SK-N-SH treated with all-trans-retinoic acid at 6 μM for 48 hours (cell line): Measurements from ENCODE around the gene WDR13.

Source experiments
- ARNTL ChIP-seq: fragments of 450-650 bp; formaldehyde crosslinking; IDR thresholded peaks from 2 replicates; pipeline ENCODE4 v1.5.0; 2020; ENCODE audit warnings: low read depth, mild to moderate bottlenecking, moderate library complexity, borderline replicate concordance
- BACH2 ChIP-seq: fragments of 250-450 bp; sonication (Bioruptor Pico); IDR thresholded peaks from 2 replicates; pipeline ENCODE4 v1.9.0; 2021; ENCODE audit warnings: mild to moderate bottlenecking, borderline replicate concordance
- CSRNP3 ChIP-seq: fragments of 250-450 bp; sonication (Bioruptor Pico); IDR thresholded peaks from 2 replicates; pipeline ENCODE4 v1.5.1; 2021; ENCODE audit warnings: mild to moderate bottlenecking, moderate library complexity
- SNAI2 ChIP-seq: fragments of 250-450 bp; sonication (Bioruptor Pico); IDR thresholded peaks from 2 replicates; pipeline ENCODE4 v1.5.0; 2020; ENCODE audit warnings: mild to moderate bottlenecking, moderate library complexity
- TSHZ2 ChIP-seq: fragments of 250-450 bp; sonication (Bioruptor Pico); IDR thresholded peaks from 2 replicates; pipeline ENCODE4 v1.5.0; 2020; ENCODE audit warnings: mild to moderate bottlenecking, moderate library complexity
- ZC3H10 ChIP-seq: fragments of 250-450 bp; sonication (Bioruptor Pico); IDR thresholded peaks from 2 replicates; pipeline ENCODE4 v1.5.1; 2021; ENCODE audit warnings: mild to moderate bottlenecking, moderate library complexity
- ZFP3 ChIP-seq: fragments of 250-450 bp; sonication (Bioruptor Pico); IDR thresholded peaks from 2 replicates; pipeline ENCODE4 v1.5.0; 2020; ENCODE audit warnings: mild to moderate bottlenecking, moderate library complexity
- TF ChIP-seq, protein P1 (sequence below): fragments of 250-450 bp; sonication (Bioruptor Pico); IDR thresholded peaks from 2 replicates; pipeline ENCODE4 v1.5.1; 2020; ENCODE audit warnings: low read depth, mild to moderate bottlenecking, moderate library complexity
- TF ChIP-seq, protein P2 (sequence below): fragments of 250-450 bp; sonication (Bioruptor Pico); IDR thresholded peaks from 2 replicates; pipeline ENCODE4 v1.8.0; 2020; ENCODE audit warnings: mild to moderate bottlenecking, moderate library complexity, borderline replicate concordance

DNA sequence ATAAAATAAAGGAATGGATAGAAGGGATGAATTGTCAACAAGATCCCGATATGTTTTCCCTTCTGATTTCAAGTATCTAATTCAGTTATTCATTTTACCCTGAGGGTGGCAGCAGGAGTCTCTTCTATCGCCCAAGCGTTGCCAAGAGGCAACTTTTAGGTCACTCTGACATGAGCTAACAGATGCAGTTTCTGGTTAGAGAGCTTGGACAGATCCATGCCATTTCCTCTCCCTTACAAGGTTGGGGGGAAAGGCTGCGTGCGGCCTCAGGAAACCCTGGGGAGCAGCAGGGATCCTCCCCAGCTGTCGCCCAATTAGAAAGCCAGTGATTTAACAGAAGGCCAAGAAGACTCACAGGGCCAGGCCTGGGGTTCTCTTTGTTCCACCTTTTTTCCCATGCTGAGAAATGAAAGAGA, 51.1 kb downstream of the WDR13 start:
- TF ChIP-seq, protein P1, sequence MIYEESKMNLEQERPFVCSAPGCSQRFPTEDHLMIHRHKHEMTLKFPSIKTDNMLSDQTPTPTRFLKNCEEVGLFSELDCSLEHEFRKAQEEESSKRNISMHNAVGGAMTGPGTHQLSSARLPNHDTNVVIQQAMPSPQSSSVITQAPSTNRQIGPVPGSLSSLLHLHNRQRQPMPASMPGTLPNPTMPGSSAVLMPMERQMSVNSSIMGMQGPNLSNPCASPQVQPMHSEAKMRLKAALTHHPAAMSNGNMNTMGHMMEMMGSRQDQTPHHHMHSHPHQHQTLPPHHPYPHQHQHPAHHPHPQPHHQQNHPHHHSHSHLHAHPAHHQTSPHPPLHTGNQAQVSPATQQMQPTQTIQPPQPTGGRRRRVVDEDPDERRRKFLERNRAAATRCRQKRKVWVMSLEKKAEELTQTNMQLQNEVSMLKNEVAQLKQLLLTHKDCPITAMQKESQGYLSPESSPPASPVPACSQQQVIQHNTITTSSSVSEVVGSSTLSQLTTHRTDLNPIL (CRISPR knock-in tag): no peak
- TF ChIP-seq TSHZ2 (CRISPR knock-in tag): no peak
- no peak for TF ChIP-seq ZFP3 (CRISPR knock-in tag)
- TF ChIP-seq ARNTL (CRISPR knock-in tag): no peak
- TF ChIP-seq SNAI2 (CRISPR knock-in tag): no peak
- TF ChIP-seq CSRNP3 (CRISPR knock-in tag): no peak
- TF ChIP-seq, protein P2, sequence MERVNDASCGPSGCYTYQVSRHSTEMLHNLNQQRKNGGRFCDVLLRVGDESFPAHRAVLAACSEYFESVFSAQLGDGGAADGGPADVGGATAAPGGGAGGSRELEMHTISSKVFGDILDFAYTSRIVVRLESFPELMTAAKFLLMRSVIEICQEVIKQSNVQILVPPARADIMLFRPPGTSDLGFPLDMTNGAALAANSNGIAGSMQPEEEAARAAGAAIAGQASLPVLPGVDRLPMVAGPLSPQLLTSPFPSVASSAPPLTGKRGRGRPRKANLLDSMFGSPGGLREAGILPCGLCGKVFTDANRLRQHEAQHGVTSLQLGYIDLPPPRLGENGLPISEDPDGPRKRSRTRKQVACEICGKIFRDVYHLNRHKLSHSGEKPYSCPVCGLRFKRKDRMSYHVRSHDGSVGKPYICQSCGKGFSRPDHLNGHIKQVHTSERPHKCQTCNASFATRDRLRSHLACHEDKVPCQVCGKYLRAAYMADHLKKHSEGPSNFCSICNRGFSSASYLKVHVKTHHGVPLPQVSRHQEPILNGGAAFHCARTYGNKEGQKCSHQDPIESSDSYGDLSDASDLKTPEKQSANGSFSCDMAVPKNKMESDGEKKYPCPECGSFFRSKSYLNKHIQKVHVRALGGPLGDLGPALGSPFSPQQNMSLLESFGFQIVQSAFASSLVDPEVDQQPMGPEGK (CRISPR knock-in tag): no peak
- TF ChIP-seq ZC3H10 (CRISPR knock-in tag): no peak
- TF ChIP-seq BACH2: no peak
